HepG2 (cell line): ENCODE measurements around the gene RABGAP1.

ENCODE experiments used
- MAFK ChIP-seq, 2 experiments: IDR thresholded peaks in 1 of 2; conservative IDR thresholded peaks in 1 of 2; 2 replicates each; pipeline ENCODE4 v1.6.1; 2011; ENCODE audit warnings: improper control_type of control experiment in 2 of 2, low read length in 2 of 2
- MAX ChIP-seq: IDR thresholded peaks from 2 replicates; pipeline ENCODE4 v1.6.1; 2012; ENCODE audit warnings: inconsistent platforms
- POLR2A ChIP-seq, 2 experiments: IDR thresholded peaks; 2 replicates each; pipeline ENCODE4 v1.6.1; 2011; ENCODE audit warnings: low read depth in 2 of 2, low read length in 2 of 2, mild to moderate bottlenecking in 1 of 2, moderate library complexity in 1 of 2; ENCODE audit not compliant: insufficient read depth in 1 of 2
- POLR2AphosphoS5 ChIP-seq: IDR thresholded peaks from 2 replicates; pipeline ENCODE4 v1.6.1; 2012; ENCODE audit warnings: low read depth, low read length
- PTBP1 ChIP-seq: fragments of 200-400 bp; formaldehyde crosslinking; IDR thresholded peaks from 2 replicates; pipeline ENCODE4 v1.6.1; 2018; ENCODE audit warnings: low read length, low read depth; ENCODE audit not compliant: poor library complexity, severe bottlenecking
- SP1 ChIP-seq, 2 experiments: fragments of 450-650 bp in 1 of 2; sonication (generic) in 1 of 2; formaldehyde crosslinking in 1 of 2; IDR thresholded peaks; 2 replicates each; pipeline versions ENCODE4 v1.4.0 to v1.6.1; 2016 to 2020; ENCODE audit warnings: missing genetic modification reagents in 1 of 2
- TP53 ChIP-seq: sonication (generic); formaldehyde crosslinking; conservative IDR thresholded peaks from 2 replicates; pipeline ENCODE4 v1.4.0; 2020; ENCODE audit warnings: missing genetic modification reagents
- ZBTB3 ChIP-seq: sonication (generic); formaldehyde crosslinking; IDR thresholded peaks from 2 replicates; pipeline ENCODE4 v1.4.0; 2020; ENCODE audit warnings: low read depth, mild to moderate bottlenecking, moderate library complexity, missing genetic modification reagents, borderline replicate concordance
- ZFP1 ChIP-seq: IDR thresholded peaks from 2 replicates; pipeline ENCODE4 v1.6.1; 2016
- ZFX ChIP-seq: sonication (generic); formaldehyde crosslinking; IDR thresholded peaks from 2 replicates; pipeline ENCODE4 v1.4.0; 2020; ENCODE audit warnings: mild to moderate bottlenecking, low read depth, missing genetic modification reagents, moderate library complexity
- ZNF576 ChIP-seq: sonication (generic); formaldehyde crosslinking; IDR thresholded peaks from 2 replicates; pipeline ENCODE4 v1.4.0; 2020; ENCODE audit warnings: mild to moderate bottlenecking, missing genetic modification reagents
- TF ChIP-seq, protein P1 (sequence below): sonication (generic); formaldehyde crosslinking; conservative IDR thresholded peaks from 2 replicates; pipeline ENCODE4 v1.4.0; 2020; ENCODE audit warnings: missing genetic modification reagents
- TF ChIP-seq, protein P2 (sequence below): sonication (generic); formaldehyde crosslinking; IDR thresholded peaks from 2 replicates; pipeline ENCODE4 v1.5.0; 2020; ENCODE audit warnings: mild to moderate bottlenecking, missing genetic modification reagents, moderate library complexity

DNA sequence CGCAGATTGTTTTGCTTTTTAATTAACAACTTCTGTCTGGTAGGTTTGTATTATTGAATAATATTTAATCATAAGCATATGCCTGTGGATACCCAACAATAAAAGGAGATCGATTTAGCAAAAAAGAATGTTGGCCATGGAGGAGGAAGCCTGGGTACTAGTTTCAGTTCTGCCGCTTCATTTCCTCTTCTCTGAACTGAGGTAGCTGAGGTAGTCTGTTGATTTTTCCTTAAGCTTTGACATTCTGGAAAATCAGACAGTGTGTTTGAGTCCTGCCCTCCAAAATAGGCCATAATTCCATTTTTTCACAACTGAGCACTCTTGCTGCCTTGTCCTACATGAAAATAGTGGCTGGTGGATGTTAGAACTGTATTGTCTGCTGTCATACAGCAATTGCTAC, 86.7 kb downstream of the RABGAP1 start:
- TF ChIP-seq ZBTB3 (CRISPR knock-in tag) (no peak), SP1 (IDR thresholded peaks at IDR 0.05) (no peak), SP1 (CRISPR knock-in tag; IDR thresholded peaks at IDR 0.05) (no peak), POLR2AphosphoS5 (no peak), MAFK (conservative IDR thresholded peaks at IDR 0.05 in 1 of 2, IDR thresholded peaks at IDR 0.05 in 1 of 2; ENCODE audit: low read length in 2 of 2) (no peak), MAX (no peak), PTBP1 (no peak), ZFP1 (no peak), POLR2A (IDR thresholded peaks at IDR 0.05; ENCODE audit: insufficient read depth in 1 of 2, low read depth in 2 of 2, low read length in 2 of 2) (no peak), TP53 (no peak), ZNF576 (CRISPR knock-in tag) (no peak), ZFX (CRISPR knock-in tag) (no peak)
- TF ChIP-seq, protein P1, sequence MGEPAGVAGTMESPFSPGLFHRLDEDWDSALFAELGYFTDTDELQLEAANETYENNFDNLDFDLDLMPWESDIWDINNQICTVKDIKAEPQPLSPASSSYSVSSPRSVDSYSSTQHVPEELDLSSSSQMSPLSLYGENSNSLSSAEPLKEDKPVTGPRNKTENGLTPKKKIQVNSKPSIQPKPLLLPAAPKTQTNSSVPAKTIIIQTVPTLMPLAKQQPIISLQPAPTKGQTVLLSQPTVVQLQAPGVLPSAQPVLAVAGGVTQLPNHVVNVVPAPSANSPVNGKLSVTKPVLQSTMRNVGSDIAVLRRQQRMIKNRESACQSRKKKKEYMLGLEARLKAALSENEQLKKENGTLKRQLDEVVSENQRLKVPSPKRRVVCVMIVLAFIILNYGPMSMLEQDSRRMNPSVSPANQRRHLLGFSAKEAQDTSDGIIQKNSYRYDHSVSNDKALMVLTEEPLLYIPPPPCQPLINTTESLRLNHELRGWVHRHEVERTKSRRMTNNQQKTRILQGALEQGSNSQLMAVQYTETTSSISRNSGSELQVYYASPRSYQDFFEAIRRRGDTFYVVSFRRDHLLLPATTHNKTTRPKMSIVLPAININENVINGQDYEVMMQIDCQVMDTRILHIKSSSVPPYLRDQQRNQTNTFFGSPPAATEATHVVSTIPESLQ (CRISPR knock-in tag), result no peak
- TF ChIP-seq, protein P2, sequence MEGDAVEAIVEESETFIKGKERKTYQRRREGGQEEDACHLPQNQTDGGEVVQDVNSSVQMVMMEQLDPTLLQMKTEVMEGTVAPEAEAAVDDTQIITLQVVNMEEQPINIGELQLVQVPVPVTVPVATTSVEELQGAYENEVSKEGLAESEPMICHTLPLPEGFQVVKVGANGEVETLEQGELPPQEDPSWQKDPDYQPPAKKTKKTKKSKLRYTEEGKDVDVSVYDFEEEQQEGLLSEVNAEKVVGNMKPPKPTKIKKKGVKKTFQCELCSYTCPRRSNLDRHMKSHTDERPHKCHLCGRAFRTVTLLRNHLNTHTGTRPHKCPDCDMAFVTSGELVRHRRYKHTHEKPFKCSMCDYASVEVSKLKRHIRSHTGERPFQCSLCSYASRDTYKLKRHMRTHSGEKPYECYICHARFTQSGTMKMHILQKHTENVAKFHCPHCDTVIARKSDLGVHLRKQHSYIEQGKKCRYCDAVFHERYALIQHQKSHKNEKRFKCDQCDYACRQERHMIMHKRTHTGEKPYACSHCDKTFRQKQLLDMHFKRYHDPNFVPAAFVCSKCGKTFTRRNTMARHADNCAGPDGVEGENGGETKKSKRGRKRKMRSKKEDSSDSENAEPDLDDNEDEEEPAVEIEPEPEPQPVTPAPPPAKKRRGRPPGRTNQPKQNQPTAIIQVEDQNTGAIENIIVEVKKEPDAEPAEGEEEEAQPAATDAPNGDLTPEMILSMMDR, result no peak
